ENCODE data around the gene PWWP2A.
"Not testable (repeated sequence)": the region's sequence is repeated elsewhere in the genome, so short reads cannot be mapped to it uniquely, and the experiment has no call there.

PWWP2A gene

DNA sequence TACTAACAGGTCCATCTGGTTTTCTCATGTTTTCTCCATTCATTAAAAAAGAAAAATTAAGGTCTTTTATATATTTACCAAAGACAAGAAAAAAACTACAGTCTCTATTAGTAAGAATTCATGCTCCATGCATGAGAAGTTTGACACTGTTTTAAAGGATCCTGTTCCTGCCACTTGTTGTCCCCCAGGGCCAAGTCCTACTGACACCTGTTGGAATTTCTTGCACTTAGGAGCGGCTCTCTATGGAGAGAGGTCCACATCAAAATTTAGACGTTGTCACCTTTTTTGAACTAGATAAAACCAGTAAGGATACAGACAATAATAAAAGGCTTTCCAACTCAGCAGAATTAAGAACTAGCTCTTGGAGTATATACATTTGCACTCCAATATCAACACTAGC is 42.3 kb downstream of the PWWP2A start:
- no peak for DNase-seq (ENCODE audit: low read depth in 2 of 2)

- no peak for DNase-seq (ENCODE audit: low read depth in 2 of 2)
Measured at GRCh38 chr5:160075073-160075472, 44.2 kb downstream of the PWWP2A start.

DNA sequence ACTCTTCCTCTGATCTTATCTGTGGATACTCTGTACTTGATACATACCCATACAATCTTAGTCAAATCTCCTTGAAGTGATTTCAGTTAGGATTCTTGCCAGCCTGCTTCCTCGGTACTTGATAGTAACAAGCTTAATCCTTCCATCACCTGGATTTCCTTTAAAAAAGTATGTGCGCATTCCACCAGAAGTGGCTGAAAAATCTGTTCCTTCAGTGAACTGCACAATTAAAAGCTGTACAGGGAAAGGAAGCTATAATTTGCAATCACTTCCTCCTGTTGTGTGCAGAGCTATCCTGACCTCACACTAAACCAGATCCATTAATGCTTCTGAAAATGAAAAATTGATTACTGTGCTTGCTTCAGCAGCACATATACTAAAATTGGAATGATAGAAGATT is 47.3 kb downstream of the PWWP2A start:
- no peak for DNase-seq (ENCODE audit: low read depth in 2 of 2)

GRCh38 chr5:160071516-160071915 is 47.7 kb downstream of the PWWP2A start:
- no peak for DNase-seq (ENCODE audit: low read depth in 2 of 2)

- not testable (repeated sequence) for DNase-seq (ENCODE audit: low read depth in 2 of 2)
Measured at GRCh38 chr5:160069120-160069519, 50.1 kb downstream of the PWWP2A start.

- DNase-seq (ENCODE audit: low read depth in 2 of 2), result no peak
Measured at GRCh38 chr5:160064995-160065614, 54.1 kb downstream of the PWWP2A start.

DNA sequence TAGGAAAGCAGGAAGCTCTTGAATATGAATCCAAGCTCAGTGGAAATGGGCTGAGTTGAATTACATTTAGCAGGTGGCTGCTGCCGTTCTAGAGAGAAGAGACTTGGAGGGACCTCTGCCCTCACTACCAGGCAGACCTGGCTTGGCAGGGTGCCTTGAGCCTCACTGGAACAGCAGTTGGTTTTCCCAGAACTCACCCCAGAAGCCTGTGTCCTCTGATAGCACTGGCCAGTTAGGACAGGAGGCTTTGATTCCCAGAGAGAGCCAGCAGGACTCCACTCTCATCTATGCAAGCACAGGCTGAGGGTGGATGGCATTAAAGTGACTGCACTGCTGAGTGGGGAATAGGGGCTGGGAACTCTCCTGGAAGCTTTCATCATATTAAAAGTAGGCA is 54.8 kb downstream of the PWWP2A start:
- DNase-seq (ENCODE audit: low read depth in 2 of 2), result no peak

- no peak for DNase-seq (ENCODE audit: low read depth in 2 of 2)
Measured at GRCh38 chr5:160061770-160062169, 57.5 kb downstream of the PWWP2A start.

DNA sequence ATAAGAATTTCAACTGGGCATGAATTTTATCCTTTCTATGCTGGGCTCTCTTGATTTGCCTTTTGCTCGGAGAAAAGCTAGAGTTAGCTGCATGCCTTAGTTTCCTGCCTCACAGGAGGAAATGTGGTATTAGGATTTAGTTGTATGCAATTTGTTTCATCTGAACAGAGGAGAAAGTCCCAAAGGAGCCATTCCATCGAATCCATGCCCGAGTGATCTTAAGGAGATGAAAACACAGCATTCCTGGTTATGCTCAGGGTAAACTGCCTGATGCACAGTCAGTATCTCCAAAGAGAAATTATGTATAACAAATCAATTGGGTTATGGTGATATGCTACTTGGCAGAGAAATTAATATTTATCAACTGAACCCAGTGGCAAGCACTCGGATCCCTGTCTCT is 59.2 kb downstream of the PWWP2A start:
- DNase-seq (ENCODE audit: low read depth in 2 of 2), result no peak

- DNase-seq (ENCODE audit: low read depth in 2 of 2), result no peak
Measured at GRCh38 chr5:160057256-160057655, 62.0 kb downstream of the PWWP2A start.

GRCh38 chr5:160054831-160055230 is 64.4 kb downstream of the PWWP2A start:
- no peak for DNase-seq (ENCODE audit: low read depth in 2 of 2)

- no peak for DNase-seq (ENCODE audit: low read depth in 2 of 2)
Measured at GRCh38 chr5:160054047-160054446, 65.2 kb downstream of the PWWP2A start.

DNA sequence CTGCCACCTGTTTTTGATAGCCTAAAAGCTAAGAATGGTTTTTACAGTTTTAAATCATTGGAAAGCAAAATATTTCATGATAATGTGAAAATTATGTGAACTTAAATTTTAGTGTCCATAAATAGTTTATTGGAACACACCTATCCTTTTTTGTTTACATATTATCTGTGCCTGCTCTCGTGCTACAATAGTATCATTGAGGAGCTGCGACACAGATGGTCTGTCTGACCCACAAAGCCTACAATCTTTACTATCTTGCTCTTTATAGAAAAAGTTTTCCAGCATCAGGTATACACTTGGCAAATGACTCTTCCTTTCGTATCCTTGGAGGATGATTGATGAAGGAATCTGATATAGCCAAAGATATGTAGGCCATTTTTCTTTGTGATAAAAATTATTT is 70.2 kb downstream of the PWWP2A start:
- no peak for DNase-seq (ENCODE audit: low read depth in 2 of 2)

DNA sequence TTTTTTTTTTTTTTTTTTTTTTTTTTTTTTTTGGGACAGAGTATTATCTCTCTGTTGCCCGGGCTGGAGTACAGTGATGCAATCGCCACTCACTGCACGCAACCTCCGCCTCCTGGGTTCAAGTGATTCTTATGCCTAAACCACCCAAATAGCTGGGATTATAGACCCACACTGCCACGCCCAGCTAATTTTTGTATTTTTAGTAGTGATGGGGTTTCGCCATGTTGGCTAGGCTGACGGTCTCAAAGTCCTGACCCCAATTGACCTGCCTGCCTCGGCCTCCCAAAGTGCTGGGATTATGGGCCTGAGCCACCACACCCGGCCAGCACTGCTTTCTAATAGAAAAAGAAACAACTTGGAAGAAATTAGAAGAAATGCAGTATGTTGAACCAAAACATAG is 71.1 kb downstream of the PWWP2A start:
- DNase-seq (ENCODE audit: low read depth in 2 of 2), result no peak

DNA sequence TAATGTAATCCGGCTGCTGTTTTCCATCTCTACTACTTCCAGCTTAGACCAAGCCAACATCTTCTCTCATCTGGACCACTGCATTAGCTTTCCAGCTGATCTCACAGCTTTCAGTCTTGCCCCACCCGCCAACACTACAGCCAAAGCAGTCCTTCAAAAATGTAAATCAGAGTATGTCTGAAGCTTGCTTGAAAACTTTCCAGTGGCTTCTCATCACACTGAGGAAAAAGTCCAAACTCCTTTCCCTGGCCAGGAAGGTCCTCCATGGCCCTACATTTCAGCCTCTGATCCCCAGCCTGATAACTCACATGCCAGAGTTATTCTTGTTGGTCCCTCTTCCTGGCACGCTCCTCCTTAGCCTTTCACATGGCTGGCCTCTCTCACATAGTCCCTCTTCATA is 71.8 kb downstream of the PWWP2A start:
- no peak for DNase-seq (ENCODE audit: low read depth in 2 of 2)

DNA sequence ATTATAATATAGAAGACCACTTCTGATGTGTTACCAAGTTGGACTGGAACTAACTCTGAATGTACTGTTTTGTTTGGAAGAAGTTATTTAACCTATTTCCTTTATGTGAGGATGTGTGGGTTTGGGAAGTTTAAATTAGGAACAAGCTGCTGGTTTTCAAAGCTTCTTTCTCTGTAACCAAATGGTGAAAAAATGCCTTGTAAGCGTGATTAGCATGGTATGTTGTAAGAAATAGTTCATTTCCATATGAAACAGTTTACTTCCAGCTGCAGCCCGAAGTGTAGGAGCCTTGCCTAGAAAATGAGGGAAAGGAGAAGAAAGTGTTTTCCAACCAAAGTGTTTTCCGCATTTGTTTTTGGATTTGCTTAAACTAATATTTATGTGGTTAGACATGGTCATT is 74.3 kb downstream of the PWWP2A start:
- no peak for DNase-seq (ENCODE audit: low read depth in 2 of 2)

DNA sequence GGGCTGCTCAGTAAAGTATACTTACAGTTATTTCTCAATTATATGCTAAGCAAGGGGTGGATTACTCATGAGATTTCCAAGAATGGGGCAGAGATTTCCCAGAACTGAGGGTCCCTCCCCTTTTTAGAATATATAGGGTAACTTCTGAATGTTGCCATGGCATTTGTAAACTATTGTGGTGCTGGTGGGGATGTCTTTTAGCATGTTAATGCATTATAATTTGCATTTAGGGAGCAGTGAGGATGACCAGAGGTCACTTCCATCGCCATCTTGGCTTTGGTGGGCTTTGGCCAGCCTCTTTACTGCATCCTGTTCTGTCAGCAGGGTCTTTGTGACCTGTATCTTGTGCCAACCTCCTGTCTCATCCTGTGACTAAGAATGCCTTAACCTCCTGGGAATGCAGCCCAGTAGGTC is 74.9 kb downstream of the PWWP2A start:
- no peak for DNase-seq (ENCODE audit: low read depth in 2 of 2)

GRCh38 chr5:160042671-160043070 is 76.6 kb downstream of the PWWP2A start:
- DNase-seq (ENCODE audit: low read depth in 2 of 2), result no peak
